CD14-positive monocyte (primary cell): ENCODE results near the gene RBM18. TPM values are rescaled to one million over a fixed set of nuclear protein-coding genes. Genes with fewer than 3 reads are reported as not detected.

Experiments
- DNase-seq, 3 donors: peaks; one replicate each; pipeline ENCODE4 v3.0.0-alpha.2; 2011 to 2022
- H2AFZ ChIP-seq: 2 replicates; pipeline ENCODE4 v1.6.0; 2012; ENCODE audit warnings: mild to moderate bottlenecking, low read depth, low read length, inconsistent platforms; ENCODE audit not compliant: insufficient read depth, poor library complexity, severe bottlenecking
- H3K27ac ChIP-seq, 2 donors: 1 replicate in 1 of 2; 2 replicates in 1 of 2; pipeline ENCODE4 v1.5.1; 2012 to 2013; ENCODE audit warnings: low read length in 2 of 2, control low read depth in 1 of 2, inconsistent platforms in 1 of 2, low read depth in 1 of 2, mild to moderate bottlenecking in 1 of 2
- H3K27me3 ChIP-seq, 2 donors: one replicate each; pipeline versions ENCODE4 v1.6.0 to v1.6.1; 2011 to 2013; ENCODE audit warnings: low read length in 2 of 2; ENCODE audit not compliant: control insufficient read depth in 2 of 2, insufficient read depth in 2 of 2
- H3K36me3 ChIP-seq, 2 donors: replicated peaks in 1 of 2; 1 replicate in 1 of 2; 2 replicates in 1 of 2; pipeline versions ENCODE4 v1.5.1 to v1.6.1; 2012 to 2013; ENCODE audit warnings: low read length in 2 of 2, control low read depth in 1 of 2, inconsistent platforms in 1 of 2, mild to moderate bottlenecking in 1 of 2; ENCODE audit not compliant: insufficient read depth in 2 of 2, control insufficient read depth in 1 of 2
- H3K4me1 ChIP-seq, 2 donors: 1 replicate in 1 of 2; 2 replicates in 1 of 2; pipeline versions ENCODE4 v1.5.1 to v1.6.1; 2012 to 2013; ENCODE audit warnings: low read length in 2 of 2, control low read depth in 1 of 2, inconsistent platforms in 1 of 2, mild to moderate bottlenecking in 1 of 2, moderate library complexity in 1 of 2; ENCODE audit not compliant: insufficient read depth in 2 of 2, control insufficient read depth in 1 of 2
- H3K4me2 ChIP-seq: replicated peaks from 2 replicates; pipeline ENCODE3; 2012; ENCODE audit warnings: low read length, moderate library complexity, mild to moderate bottlenecking; ENCODE audit not compliant: poor library complexity, severe bottlenecking; ENCODE audit errors: extremely low read depth
- H3K4me3 ChIP-seq, 3 experiments: fragments of 200-600 bp in 1 of 3; sonication (generic) in 1 of 3; replicated peaks in 1 of 3; 1 replicate in 2 of 3; 2 replicates in 1 of 3; pipeline ENCODE4 v1.5.1; 2011 to 2013; ENCODE audit warnings: low read length in 3 of 3, mild to moderate bottlenecking in 3 of 3, control low read depth in 2 of 3, low read depth in 2 of 3, inconsistent platforms in 1 of 3, moderate library complexity in 1 of 3
- H3K79me2 ChIP-seq: 2 replicates; pipeline ENCODE4 v1.6.0; 2012; ENCODE audit warnings: mild to moderate bottlenecking, control low read depth, inconsistent platforms, low read length, moderate library complexity; ENCODE audit not compliant: insufficient read depth
- H3K9ac ChIP-seq: 2 replicates; pipeline ENCODE4 v1.6.0; 2017; ENCODE audit warnings: low read length, mild to moderate bottlenecking; ENCODE audit not compliant: insufficient read depth, poor library complexity, severe bottlenecking
- H3K9me3 ChIP-seq, 2 donors: replicated peaks in 1 of 2; 1 replicate in 1 of 2; 2 replicates in 1 of 2; pipeline versions ENCODE4 v1.5.1 to v1.6.1; 2012 to 2013; ENCODE audit warnings: low read length in 2 of 2, control low read depth in 1 of 2; ENCODE audit not compliant: control insufficient read depth in 1 of 2, insufficient read depth in 1 of 2
- H4K20me1 ChIP-seq: 2 replicates; pipeline ENCODE4 v1.6.0; 2012; ENCODE audit warnings: mild to moderate bottlenecking, low read length, control low read depth, moderate library complexity; ENCODE audit not compliant: insufficient read depth
- H3K27ac Mint-ChIP-seq, 7 donors: one replicate each; pipeline ENCODE4 v1.8.0; 2020; ENCODE audit warnings: mild to moderate bottlenecking in 7 of 7, mixed read lengths in 7 of 7, moderate library complexity in 6 of 7, inconsistent platforms in 2 of 7
- H3K27me3 Mint-ChIP-seq, 3 donors: one replicate each; pipeline ENCODE4 v1.8.0; 2021 to 2022; ENCODE audit warnings: low read depth in 3 of 3, mild to moderate bottlenecking in 3 of 3, mixed read lengths in 3 of 3, moderate library complexity in 3 of 3, inconsistent platforms in 1 of 3
- H3K36me3 Mint-ChIP-seq, 2 donors: one replicate each; pipeline ENCODE4 v1.8.0; 2020; ENCODE audit warnings: mixed read lengths in 2 of 2, inconsistent platforms in 1 of 2, mild to moderate bottlenecking in 1 of 2
- H3K4me1 Mint-ChIP-seq: one replicate; pipeline ENCODE4 v1.8.0; 2020; ENCODE audit warnings: mild to moderate bottlenecking, mixed read lengths
- H3K4me3 Mint-ChIP-seq, 2 donors: one replicate each; pipeline ENCODE4 v1.8.0; 2020; ENCODE audit warnings: mild to moderate bottlenecking in 2 of 2, mixed read lengths in 2 of 2, moderate library complexity in 1 of 2
- H3K9me3 Mint-ChIP-seq, 7 donors: one replicate each; pipeline ENCODE4 v1.8.0; 2020 to 2022; ENCODE audit warnings: mixed read lengths in 7 of 7, mild to moderate bottlenecking in 6 of 7, moderate library complexity in 6 of 7, inconsistent platforms in 2 of 7
- CTCF ChIP-seq: fragments of 200-600 bp; IDR thresholded peaks from one replicate; pipeline ENCODE4 v1.8.0; 2022; ENCODE audit warnings: antibody characterized with exemption, mild to moderate bottlenecking
- WGBS: methylation state at CpG from one replicate; pipeline ENCODE4 v1.1.5; 2013; ENCODE audit warnings: missing lambda C conversion rate; ENCODE audit not compliant: insufficient coverage; 5-methylcytosine and 5-hydroxymethylcytosine counted together
- intact Hi-C, 2 donors: fragments of 100-400 bp; cut with micrococcal nuclease; formaldehyde crosslinking; loops; one replicate each; pipeline versions ENCODE4 v1.15.0 to v1.15.1; 2023
- polyA minus RNA-seq: library from RNA; depleted of rRNA, polyadenylated mRNA; stranded (reverse); fragments of >200 nt; gene quantifications from 2 replicates; pipeline ENCODE4 v1.2.3, GENCODE V29; 2012
- polyA plus RNA-seq, 3 donors: library from polyadenylated mRNA; depleted of rRNA in 1 of 3; unstranded in 2 of 3; stranded (reverse) in 1 of 3; fragments of 300-500 nt in 2 of 3; fragments of >200 nt in 1 of 3; fragmentation: Illumina TruSeq in 2 of 3; gene quantifications; 1 replicate in 2 of 3; 2 replicates in 1 of 3; pipeline ENCODE4 v1.2.3, GENCODE V29; 2012 to 2021
- total RNA-seq, 12 experiments: library from RNA in 1 of 12; stranded (reverse) in 1 of 12; fragments of 120-200 nt in 1 of 12; gene quantifications; one replicate each; pipeline ENCODE4 v1.2.4 and lab custom pipeline; 2013 to 2026; ENCODE audit warnings: mixed read lengths in 6 of 12, inconsistent platforms in 1 of 12

RBM18 gene, protein sequence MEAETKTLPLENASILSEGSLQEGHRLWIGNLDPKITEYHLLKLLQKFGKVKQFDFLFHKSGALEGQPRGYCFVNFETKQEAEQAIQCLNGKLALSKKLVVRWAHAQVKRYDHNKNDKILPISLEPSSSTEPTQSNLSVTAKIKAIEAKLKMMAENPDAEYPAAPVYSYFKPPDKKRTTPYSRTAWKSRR
- total RNA-seq (2013): 14.0 TPM
- 10 to 100 TPM; 10.4 to 26.3 (median 25.3) TPM for polyA plus RNA-seq
- 2.2 and 3.0 TPM in 2 replicates for polyA minus RNA-seq
- total RNA-seq (lab: John Stamatoyannopoulos, UW): 25.7 to 55.4 (median 36.7) reads per million in 11 experiments

GRCh38 chr9:122264360-122265148, at the start of gene RBM18, which contains the start of gene MRRF:
Gene RBM18 (minus strand): TSS chr9:122264840. CDS start chr9:122261492, 3,348 bp downstream.
Gene MRRF (plus strand): TSS chr9:122264882. CDS start chr9:122270892, 6,010 bp downstream.
- H3K27me3 Mint-ChIP-seq: no peaks in the 10 kb centered on the region
- H3K36me3 ChIP-seq: peaks cover 18 to 27% of the 10 kb centered on the region in 2 donors
- TF ChIP-seq CTCF: no peak
- peak within 1 kb of the TSS; percentile 97 for H3K9ac ChIP-seq
- H3K4me3 ChIP-seq: peak within 1 kb of the TSS; percentile 88 to 94 (median 89)
- no peaks in the 10 kb centered on the region for H3K9me3 ChIP-seq
- no peaks in the 10 kb centered on the region for H3K27me3 ChIP-seq
- H2AFZ ChIP-seq: peak within 1 kb of the TSS; percentile 86
- peaks cover 14 to 27% of the 10 kb centered on the region in 2 donors for H3K4me1 ChIP-seq
- peak; percentile 94 to 96 (median 96) for DNase-seq
- peak within 1 kb of the TSS; percentile 79 for H3K4me2 ChIP-seq
- peaks cover 65% of the 10 kb centered on the region for H3K79me2 ChIP-seq
- peaks cover 25% of the 10 kb centered on the region for H4K20me1 ChIP-seq
- H3K9me3 Mint-ChIP-seq: no peaks in the 10 kb centered on the region
- WGBS: under 1% methylated on average over 56 of the region's 60 CpGs
- intact Hi-C loops: loop anchor here (5.0 to 10.0 kb wide), 4 partner anchors 102 to 640 kb away; partner anchors contain the start of genes TTLL11 (in 2 of the 2), PDCL (in 1 of the 2) and RC3H2 (in 1 of the 2)
- peaks cover 23 to 31% of the 10 kb centered on the region in 2 donors for H3K36me3 Mint-ChIP-seq
- H3K4me3 Mint-ChIP-seq: peak within 1 kb of the TSS; percentile 98 to 99
- peak within 1 kb of the TSS; percentile 84 to 100 for H3K27ac ChIP-seq
- H3K4me1 Mint-ChIP-seq: peaks cover 27% of the 10 kb centered on the region
- H3K27ac Mint-ChIP-seq: peak within 1 kb of the TSS; percentile 100

GRCh38 chr9:122314165-122314564, 49.5 kb upstream of the RBM18 start:
- no peak overlapping the region for H3K4me2 ChIP-seq
- H3K27me3 ChIP-seq: no peaks in the 10 kb centered on the region
- intact Hi-C loops: no loop called here
- H3K27ac ChIP-seq: no peak overlapping the region
- peaks cover 58 to 79% of the 10 kb centered on the region in 2 donors for H3K36me3 ChIP-seq
- H3K4me3 ChIP-seq: no peak overlapping the region
- Mint-ChIP-seq H3K4me3 (no peak overlapping the region), H3K36me3 (peaks cover 58 to 80% of the 10 kb centered on the region in 2 donors), H3K27ac (no peak overlapping the region), H3K9me3 (no peaks in the 10 kb centered on the region), H3K27me3 (no peaks in the 10 kb centered on the region), H3K4me1 (no peaks in the 10 kb centered on the region)
- H3K9me3 ChIP-seq: no peaks in the 10 kb centered on the region
- TF ChIP-seq CTCF: no peak
- no peaks in the 10 kb centered on the region for H4K20me1 ChIP-seq
- no peaks in the 10 kb centered on the region for H3K79me2 ChIP-seq
- H3K9ac ChIP-seq: no peak overlapping the region
- no peak overlapping the region for H2AFZ ChIP-seq
- no peak for DNase-seq
- no peaks in the 10 kb centered on the region for H3K4me1 ChIP-seq
